NCI-H446 treated with DMSO at 0.1 percent for 48 hours (cell line): ENCODE measurements around the gene GALNT8.
"Not testable (repeated sequence)": the region's sequence is repeated elsewhere in the genome, so short reads cannot be mapped to it uniquely, and the experiment has no call there.

Experiments used
- DNase-seq: peaks from one replicate; lab custom pipeline; 2025; lab: John Stamatoyannopoulos, UW

The GALNT8 gene

DNA sequence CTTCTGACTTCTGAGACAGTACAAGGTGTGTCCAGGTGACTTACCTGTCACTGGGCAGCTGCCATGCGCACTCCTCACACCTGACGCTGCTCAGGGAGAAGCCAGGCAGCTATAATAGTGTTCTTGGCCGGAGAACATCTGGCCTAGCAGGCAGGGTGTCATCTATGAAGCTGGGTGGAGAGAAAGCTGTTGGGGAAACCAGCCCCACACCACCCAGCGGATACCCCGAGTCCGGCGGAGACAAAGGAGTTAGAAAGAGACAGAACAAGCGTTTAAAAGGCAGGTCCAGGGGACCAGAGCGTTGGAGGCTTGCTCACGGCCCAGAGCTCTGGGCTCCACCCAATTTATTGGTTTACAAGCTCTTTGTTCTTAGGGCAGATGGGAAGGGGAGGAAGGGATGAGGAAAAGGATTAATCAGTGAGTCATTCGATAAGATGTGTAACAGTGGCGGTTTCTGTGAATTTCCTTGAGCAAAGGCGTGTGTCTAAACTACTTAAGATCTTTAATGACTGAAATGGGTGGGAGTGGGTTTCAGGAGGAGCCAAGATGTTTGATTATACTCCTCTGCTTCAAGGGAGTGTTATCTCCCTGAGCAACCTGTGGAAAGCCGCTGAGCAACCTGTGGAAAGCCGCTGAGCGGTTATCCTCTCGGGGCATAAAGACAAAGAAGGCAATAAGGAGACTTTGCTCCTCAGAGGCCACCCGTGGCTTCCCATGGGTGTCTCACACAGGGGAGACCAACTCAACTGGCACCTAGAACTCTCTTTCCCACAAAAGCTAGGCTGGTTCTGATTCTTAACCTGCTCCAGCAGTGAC, at the start of gene GALNT8:
GALNT8 (plus strand) TSS at position 580 of the 816 bp plus-strand sequence. CDS start 278 bp downstream, outside the sequence.
- no peak for DNase-seq

DNA sequence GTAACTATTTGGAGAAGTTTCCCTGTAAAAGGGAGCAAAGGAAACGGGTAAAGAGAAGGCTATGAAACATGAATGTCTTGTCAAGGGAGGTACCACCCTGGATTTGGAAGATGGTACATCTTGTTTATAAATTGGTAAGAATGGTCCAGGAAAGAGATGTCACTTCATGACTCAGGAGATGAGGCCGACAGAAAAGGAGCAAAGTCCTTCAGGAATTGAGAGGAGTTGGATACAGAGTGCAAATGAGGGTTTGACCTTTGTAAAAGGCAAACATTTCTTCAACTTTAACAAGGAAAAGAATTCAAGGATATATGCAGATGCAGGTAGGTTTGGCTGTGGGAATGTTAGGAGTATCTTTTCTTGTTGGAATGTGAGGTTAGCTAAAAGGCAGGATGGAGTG, 40.5 kb upstream of the GALNT8 start:
- no peak for DNase-seq

- no peak for DNase-seq
Measured at GRCh38 chr12:4681732-4682131, 38.5 kb upstream of the GALNT8 start.

DNA sequence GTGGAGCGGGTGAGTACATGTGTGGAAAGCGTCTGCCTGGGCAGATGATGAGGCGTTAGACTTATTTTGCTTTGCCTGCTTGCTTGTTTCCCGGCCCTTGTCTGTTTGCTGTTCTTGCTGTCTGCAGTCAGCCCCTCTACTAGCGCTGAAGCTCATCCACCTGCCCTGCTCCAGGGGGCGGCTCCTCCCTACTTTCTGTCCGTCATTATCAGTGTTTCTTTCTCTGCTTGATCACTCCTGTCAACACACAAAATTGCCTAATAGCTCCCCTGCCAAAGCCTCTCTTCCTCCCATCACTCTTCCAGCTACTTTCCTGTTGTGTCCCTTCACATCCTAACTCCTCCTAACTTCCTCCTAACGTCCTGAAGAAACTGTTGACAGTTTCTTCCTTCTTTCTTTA, 34.9 kb upstream of the GALNT8 start:
- no peak for DNase-seq

GRCh38 chr12:4690760-4691159, 29.4 kb upstream of the GALNT8 start:
- no peak for DNase-seq

DNA sequence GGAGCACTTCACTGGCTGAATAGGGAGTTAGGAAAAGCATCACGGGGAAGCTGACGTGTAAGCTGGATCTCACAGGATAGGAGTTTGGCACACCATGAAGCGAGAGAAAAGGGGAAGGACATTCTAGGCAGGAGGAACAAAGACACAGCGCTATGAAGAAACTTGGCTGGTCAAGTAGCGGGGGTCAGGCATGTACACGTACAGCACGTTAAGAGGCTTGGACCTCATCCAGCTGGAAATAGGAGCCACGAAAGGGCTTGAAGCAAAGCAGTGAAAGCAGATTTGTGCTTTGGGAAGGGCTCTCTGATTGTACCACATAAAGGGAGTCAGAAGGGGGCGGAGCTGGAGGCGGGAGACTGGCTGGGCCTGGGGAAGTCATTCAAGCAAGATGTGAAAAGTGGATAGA, 19.6 kb upstream of the GALNT8 start:
- DNase-seq, result no peak

GRCh38 chr12:4701395-4702190, 18.6 kb upstream of the GALNT8 start:
- DNase-seq, result no peak

- DNase-seq, result no peak
Measured at GRCh38 chr12:4703676-4704075, 16.5 kb upstream of the GALNT8 start.

DNA sequence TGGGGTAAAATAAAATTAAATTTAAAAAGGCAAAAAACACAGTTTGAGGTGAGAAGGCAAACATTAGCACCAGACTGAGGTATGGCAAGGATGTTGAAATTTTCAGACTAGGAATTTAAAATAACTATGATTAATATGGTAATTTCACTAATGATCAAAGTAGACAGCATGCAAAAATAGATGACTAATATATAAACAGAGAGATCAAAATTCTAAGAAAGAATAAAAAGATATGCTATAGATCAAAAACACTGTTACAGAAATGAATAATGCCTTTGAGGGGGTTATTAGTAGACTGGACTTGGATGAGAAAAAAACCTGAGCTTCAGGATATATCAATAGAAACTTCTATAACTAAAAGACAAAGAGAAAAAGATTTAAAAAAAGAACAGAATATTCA, 14.4 kb upstream of the GALNT8 start:
- no peak for DNase-seq

GRCh38 chr12:4707306-4707705, 12.9 kb upstream of the GALNT8 start:
- no peak for DNase-seq

DNA sequence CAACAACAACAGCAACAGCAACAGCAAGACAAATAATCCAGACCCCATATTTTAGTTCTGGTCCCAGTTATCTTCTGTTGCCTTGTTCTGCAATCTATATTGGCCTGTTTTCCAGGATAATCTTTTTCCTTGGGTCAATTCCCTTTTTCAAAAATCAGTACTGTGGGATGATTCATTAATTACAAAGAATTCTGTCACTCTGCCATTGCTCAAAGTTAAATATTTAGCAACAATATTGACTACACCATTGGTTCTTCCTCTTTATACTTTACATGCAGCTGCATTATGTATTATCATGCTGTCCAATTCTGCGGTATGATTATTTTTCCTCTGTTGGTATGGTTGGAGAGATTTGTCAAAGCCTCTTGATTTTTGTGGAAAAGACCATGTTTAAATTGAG, 10.1 kb upstream of the GALNT8 start:
- no peak for DNase-seq

- DNase-seq, result no peak
Measured at GRCh38 chr12:4714879-4715278, 5.3 kb upstream of the GALNT8 start.

GRCh38 chr12:4717806-4718205, 2.4 kb upstream of the GALNT8 start:
- no peak for DNase-seq

DNA sequence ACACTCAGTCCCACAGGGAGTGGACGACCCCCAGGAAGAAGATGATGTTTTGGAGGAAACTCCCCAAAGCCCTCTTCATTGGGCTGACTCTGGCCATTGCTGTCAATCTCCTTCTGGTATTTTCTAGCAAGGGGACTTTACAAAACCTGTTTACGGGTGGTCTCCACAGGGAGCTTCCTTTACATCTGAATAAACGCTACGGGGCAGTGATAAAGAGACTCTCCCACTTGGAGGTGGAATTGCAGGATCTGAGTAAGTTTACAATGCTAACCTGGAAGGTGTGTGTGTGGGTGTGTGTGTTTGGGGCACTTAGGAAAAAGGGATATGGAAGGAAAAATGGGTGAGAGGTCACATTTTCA, 416 bp downstream of the GALNT8 start:
- no peak for DNase-seq

GRCh38 chr12:4721587-4721986, 1.4 kb downstream of the GALNT8 start:
- DNase-seq, result not testable (repeated sequence)

DNA sequence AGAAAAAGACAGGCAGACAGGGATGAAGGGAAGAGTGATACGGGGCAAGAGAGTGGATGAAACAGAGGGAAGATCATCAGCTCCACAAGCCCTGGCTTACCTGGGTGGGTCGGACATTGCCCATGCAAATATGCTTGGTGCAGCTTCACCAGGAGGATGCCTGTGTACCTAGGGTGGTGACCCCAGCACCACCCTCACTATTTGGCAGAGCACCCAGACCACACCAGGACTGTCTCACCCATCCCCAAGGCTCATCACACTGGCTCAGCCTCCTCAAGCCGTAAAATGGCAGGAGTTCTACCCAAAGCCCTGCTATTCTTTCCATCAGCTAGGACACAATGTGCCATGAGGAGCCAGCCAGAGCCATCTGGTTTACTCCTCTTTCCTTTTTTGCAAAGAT, 3.0 kb downstream of the GALNT8 start:
- no peak for DNase-seq

GRCh38 chr12:4725057-4725456, 4.9 kb downstream of the GALNT8 start:
- no peak for DNase-seq

DNA sequence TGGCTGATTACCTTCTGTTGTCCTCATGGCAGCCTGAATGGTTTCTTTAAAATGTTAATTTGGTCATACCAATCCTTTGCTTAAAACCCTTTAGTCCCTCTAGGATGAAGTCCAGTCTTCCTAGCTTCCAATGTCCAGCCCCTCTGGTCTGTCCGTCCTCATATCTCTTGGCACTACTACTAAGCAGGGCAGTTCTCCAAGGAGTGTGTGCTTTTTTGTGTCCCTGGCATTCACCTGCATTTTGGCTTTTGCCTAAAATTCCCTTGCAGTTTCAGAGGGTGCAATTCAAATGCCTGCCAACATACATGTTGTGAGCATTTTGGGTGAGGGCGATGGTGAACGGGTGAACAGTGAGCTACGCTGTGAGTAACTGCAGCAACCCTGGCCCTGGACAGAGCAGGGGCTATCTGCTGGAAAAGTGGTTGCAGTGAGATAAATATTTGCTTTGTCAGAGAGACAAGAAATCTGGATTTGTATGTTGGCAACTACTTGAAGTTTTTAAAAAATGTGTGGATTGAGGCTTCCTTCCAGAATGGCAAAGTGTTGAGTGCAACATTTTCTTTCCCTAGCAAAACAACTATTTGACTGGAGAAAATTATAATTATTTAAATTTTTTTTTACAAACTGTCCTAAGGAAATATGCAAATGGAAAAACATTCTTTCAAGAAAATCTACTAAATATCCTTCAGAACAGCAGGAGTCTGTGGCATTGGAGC, 14.6 kb downstream of the GALNT8 start:
- no peak for DNase-seq

GRCh38 chr12:4736091-4736490, 15.9 kb downstream of the GALNT8 start:
- no peak for DNase-seq

DNA sequence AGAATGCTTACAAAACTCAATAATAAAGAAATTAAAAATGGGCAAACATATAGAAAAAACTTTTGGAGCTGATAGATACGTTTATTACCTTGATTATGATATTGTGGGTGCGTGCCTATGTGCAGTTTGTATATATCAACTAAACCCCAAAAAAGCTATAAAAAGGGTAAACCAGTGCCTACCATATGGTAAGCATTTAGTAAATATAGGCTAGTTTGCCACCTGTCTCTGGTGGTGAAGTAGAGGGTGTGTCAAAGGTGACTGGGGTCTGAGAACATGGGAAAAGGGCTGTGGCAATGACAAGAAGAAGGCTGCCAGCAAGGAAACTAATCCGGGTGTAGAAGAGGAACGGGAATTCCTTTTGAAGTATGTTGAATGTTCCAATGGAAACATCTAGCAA, 18.3 kb downstream of the GALNT8 start:
- DNase-seq, result no peak

GRCh38 chr12:4742416-4742970, 22.3 kb downstream of the GALNT8 start:
- no peak for DNase-seq

DNA sequence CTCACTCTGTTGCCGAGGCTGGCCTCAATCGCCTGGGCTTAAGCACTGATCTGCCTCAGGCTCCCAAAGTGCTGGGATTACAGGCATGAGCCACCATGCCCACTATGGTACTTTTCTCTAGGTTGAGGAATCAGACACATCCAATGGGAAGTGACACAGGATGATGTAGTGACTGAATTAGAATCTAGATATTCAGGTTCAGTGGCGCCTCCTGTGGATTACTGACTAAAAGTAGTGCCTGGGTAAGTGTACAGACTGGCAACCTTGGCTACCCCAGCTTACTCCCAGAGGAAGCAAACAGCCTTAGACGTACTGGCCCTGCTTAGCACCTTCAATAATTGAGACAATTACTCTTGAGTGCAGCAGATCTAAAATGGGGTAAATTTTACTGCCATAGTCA, 22.8 kb downstream of the GALNT8 start:
- DNase-seq, result no peak
